OCI-LY3 (cell line): ENCODE data around the gene GSTT2.
"Not testable (repeated sequence)": the region's sequence is repeated elsewhere in the genome, so short reads cannot be mapped to it uniquely, and the experiment has no call there.

Experiments used
- CTCF ChIP-seq: fragments of 200-600, 300-600 bp; sonication (generic); IDR thresholded peaks from 2 replicates; pipeline ENCODE4 v1.5.1; 2014; ENCODE audit warnings: antibody characterized with exemption, low read length, low read depth
- EZH2phosphoT487 ChIP-seq: fragments of 200-600 bp; shearing (Covaris generic); IDR thresholded peaks from 2 replicates; pipeline ENCODE4 v1.6.1; 2018; ENCODE audit warnings: antibody characterized with exemption, mixed run types, low read depth

- TF ChIP-seq CTCF, EZH2phosphoT487: not testable (repeated sequence)
Measured at GRCh38 chr22:23952794-23953405, 27.0 kb upstream of the GSTT2 start.
